ENCODE measurements around the gene C1QTNF1.

C1QTNF1 gene

DNA sequence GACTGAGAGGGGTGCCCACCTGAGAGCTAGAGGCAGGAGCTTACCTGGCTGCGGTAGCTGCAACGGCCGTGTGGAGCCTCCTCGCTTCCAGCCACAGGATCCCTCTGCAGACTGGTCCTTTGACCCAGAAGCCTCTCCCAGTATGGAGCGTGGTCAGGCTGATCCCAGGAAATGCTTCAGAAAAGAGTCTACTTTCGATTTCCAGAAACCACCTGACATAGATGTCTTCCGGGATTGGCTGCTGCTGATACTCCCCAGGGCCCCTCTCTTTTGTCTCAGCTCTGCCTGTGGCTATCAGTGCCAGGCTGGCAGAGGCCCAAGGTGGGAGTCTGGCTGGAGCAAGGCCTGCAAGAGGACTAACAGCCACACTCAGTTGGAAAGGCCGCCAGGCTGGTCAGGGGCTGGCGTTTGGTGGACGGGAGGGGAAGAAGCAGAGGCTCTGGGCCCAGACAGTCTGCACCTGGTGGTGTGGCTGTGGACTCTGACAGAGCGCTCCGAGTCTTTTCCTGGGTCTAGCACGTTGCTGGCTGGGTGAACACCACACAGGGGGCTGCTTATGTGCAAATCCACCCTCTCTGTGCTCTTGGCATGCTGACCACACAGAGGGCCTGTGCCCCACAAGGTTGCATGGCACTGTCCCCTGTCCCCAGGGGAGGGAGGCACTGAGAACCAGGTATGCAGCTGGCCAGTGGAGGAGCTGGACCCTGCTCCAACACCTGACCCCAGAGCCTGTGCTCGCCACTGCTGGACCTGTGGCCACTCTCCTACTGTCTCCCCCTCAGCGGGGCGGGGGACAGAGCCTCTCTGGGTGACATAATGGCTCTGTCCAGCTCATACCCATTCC, 44.0 kb upstream of the C1QTNF1 start, which contains the start of gene LGALS3BP:
LGALS3BP (minus strand) TSS at position 144 of the 844 bp plus-strand sequence. CDS start 2,732 bp downstream, outside the sequence.
- DNase-seq (ENCODE audit: low read depth), result peak; percentile 88
- TF ChIP-seq, protein P1, sequence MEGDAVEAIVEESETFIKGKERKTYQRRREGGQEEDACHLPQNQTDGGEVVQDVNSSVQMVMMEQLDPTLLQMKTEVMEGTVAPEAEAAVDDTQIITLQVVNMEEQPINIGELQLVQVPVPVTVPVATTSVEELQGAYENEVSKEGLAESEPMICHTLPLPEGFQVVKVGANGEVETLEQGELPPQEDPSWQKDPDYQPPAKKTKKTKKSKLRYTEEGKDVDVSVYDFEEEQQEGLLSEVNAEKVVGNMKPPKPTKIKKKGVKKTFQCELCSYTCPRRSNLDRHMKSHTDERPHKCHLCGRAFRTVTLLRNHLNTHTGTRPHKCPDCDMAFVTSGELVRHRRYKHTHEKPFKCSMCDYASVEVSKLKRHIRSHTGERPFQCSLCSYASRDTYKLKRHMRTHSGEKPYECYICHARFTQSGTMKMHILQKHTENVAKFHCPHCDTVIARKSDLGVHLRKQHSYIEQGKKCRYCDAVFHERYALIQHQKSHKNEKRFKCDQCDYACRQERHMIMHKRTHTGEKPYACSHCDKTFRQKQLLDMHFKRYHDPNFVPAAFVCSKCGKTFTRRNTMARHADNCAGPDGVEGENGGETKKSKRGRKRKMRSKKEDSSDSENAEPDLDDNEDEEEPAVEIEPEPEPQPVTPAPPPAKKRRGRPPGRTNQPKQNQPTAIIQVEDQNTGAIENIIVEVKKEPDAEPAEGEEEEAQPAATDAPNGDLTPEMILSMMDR (conservative IDR thresholded peaks at IDR 0.05; ENCODE audit: low read depth, low read length), result no peak
- H3K4me3 ChIP-seq (ENCODE audit: low read depth, low read length), result peak within 1 kb of the TSS; percentile 61

DNA sequence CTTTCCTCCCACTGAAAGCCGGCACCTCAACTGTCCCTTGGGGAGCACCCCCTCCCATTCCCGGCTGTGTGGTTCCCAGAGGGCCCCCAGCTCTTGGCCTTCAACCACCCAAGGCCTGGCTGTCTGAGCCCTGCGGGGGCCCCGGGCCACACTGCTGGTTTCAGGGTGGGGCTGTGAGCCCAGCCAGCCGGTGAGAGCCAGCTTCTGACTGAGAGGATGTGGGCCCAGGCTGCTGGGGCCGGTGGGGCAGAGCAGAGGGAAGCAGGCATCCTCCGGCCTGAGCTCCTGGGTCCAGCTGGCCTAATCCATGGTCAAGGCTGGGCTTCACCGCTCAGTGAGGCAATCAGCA, 43.4 kb upstream of the C1QTNF1 start:
- DNase-seq (ENCODE audit: low read depth), result no peak
- TF ChIP-seq, protein P1 (conservative IDR thresholded peaks at IDR 0.05; ENCODE audit: low read depth, low read length), result no peak
- H3K4me3 ChIP-seq (ENCODE audit: low read depth, low read length), result no peak overlapping the region

DNA sequence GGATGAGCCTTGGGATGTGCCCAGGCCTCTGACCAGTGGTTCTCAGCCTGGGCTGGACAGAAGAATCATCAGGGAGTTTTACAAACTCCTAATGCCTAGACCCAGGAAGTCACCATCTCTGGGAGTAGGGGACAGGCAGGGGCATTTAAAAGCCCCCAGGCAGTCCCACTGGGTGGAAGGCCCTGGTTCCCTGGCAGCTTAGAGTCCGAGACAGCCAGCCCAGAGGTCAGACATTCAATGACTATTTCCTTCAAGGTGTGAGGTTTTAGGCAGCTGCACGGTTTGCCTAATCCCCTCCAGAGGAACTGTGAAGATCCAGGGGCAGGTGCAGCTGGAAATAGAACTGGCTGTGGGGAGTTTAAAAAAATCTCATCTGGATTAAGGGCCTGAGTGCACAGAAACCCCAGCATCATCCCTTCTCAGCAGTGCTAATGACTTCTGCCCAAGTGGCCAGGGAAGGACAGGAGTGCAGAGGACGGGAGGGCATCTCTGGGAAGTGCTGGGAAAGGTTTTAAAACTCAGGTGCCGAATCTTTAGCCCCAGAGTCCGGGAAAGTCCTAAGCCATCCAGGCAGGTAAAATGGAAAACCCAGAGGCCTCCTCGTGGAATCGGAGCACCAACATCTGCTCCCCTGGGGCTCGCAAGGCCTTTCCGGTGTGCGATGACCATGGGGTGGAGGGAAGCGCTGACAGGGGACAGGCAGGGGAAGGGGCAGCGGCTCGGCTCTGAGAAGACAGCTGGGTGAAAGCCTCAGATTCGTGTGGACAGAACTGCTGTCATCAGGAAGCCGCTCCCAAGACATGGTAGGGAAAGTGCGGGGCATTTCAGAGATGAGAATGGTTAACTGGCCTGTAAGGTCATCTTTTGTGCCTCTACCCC, 42.7 kb upstream of the C1QTNF1 start:
- no peak overlapping the region for H3K4me3 ChIP-seq (ENCODE audit: low read depth, low read length)
- TF ChIP-seq, protein P1 (conservative IDR thresholded peaks at IDR 0.05; ENCODE audit: low read depth, low read length), result no peak
- no peak for DNase-seq (ENCODE audit: low read depth)

DNA sequence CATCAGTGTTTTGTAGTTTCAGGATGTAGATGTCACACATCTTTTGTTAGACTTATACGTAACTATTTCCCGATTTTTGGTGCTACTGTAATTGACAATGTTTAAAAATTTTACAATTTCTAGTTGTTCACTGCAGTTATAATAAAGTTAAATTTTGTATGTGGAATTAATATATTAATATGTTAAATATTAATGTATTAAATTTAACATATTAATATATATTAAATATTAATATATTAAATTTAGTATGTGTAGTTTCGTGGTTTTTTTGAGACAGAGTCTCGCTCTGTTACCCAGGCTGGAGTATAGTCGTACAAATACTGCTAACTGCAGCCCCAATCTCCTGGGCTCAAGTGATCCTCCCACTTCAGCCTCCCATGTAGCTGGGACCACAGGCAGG, 38.6 kb upstream of the C1QTNF1 start:
- DNase-seq (ENCODE audit: low read depth), result no peak
- TF ChIP-seq, protein P1 (conservative IDR thresholded peaks at IDR 0.05; ENCODE audit: low read depth, low read length), result no peak
- no peak overlapping the region for H3K4me3 ChIP-seq (ENCODE audit: low read depth, low read length)

DNA sequence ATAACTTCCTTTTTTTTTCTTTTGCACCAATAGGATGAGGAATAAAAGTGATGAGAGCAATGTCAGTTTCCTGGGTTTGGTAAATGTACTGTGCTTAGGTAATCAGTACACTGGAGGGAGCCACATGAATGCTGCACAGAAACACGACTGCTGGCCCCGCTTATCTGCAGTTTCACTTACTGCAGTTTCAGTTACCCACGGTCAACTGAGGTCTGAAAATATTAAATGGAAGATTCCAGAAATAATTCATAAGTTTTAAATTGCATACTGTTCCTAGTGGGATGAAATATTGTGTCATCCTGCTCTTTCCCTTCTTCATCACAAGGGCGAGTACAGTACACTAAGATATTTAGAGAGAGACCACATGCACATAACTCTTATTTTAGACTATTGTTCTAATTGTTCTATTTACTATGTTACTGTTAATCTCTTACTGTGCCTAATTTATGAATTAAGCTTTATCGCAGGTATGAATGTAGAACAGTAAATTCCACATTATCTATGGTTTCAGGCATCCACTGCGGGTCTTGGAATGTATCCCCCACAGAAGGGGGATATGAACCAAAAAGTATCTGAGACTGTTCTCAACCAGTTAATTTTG, 37.8 kb upstream of the C1QTNF1 start:
- DNase-seq (ENCODE audit: low read depth), result peak; percentile 88
- peak overlapping the region; percentile 53 for H3K4me3 ChIP-seq (ENCODE audit: low read depth, low read length)
- TF ChIP-seq, protein P1 (conservative IDR thresholded peaks at IDR 0.05; ENCODE audit: low read depth, low read length), result peak; percentile 63

DNA sequence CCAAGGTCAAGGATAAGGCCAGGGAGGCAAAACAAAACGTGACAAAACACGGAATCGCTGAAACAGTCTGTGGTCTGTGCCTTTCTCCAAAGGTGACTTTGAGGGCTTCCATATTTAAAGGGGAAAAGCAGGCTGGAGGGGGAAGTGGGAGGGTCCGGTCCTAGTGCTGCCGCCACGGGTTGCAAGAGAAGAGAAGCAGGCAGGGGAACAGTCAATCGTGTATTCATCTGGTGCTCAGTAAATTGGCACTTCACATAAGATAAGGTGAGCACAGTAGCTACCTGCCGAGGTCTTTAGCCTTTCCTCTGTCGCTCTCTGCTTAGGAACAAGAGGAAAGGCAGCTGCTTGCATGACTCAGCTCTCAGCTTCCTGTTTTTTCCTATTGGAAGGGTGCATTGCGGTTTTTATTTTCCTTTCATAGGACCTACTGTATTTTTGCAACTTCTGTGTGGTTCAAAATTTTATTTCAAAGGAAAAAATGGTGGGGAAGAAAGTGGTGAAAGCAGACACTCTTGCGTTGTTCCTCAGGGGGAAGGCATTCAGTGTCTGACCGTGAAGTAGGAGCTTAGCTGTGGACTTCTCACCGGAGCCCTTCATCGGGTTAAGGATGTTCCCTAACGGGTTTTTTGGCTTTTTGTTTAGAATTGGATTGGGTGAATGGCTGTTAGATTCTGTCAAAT, 37.2 kb upstream of the C1QTNF1 start:
- DNase-seq (ENCODE audit: low read depth), result peak; percentile 72
- TF ChIP-seq, protein P1 (conservative IDR thresholded peaks at IDR 0.05; ENCODE audit: low read depth, low read length), result no peak

More for the DNA sequence above, 37.2 kb upstream of the C1QTNF1 start:
- peak overlapping the region; percentile 53 for H3K4me3 ChIP-seq (ENCODE audit: low read depth, low read length)

All from choroid plexus epithelial cell (primary cell).